Measurements from ENCODE around the gene JMJD8. TPM values are rescaled to one million over a fixed set of nuclear protein-coding genes. Genes with fewer than 3 reads are reported as not detected.

JMJD8 gene
- total RNA-seq, 4 donors from 2014 or later = 41.8 to 90.5 (median 82.3) TPM

- TF ChIP-seq CTCF (IDR thresholded peaks at IDR 0.05) = no peak
- TF ChIP-seq POLR2A (IDR thresholded peaks at IDR 0.05) = no peak
- DNase-seq (ENCODE audit: low spot score in 2 of 2) = peak; percentile 62 to 95
- peak within 1 kb of the TSS; percentile 60 for H3K4me3 ChIP-seq (ENCODE audit: low read depth, poor library complexity, severe bottlenecking)
- intact Hi-C loops (cut with DNase I; ENCODE audit: low total_unique reads) = no loop called here
- WGBS, 2 donors = 1% methylated on average over 31 of the region's 81 CpGs; no CpG with 5 or more reads in 1 of the 2 donors
Observed at GRCh38 chr16:641326-642188, 42.6 kb downstream of the JMJD8 start, which contains the start of gene MCRIP2. Gene MCRIP2, plus strand, starts transcription at chr16:641828. Its CDS starts 164 bp downstream, at chr16:641992.

GRCh38 chr16:640614-641013 is 43.5 kb downstream of the JMJD8 start:
- 89 to 94% methylated on average over 3 of the region's 5 CpGs for WGBS, 2 donors
- TF ChIP-seq POLR2A (IDR thresholded peaks at IDR 0.05) (no peak), CTCF (IDR thresholded peaks at IDR 0.05) (no peak)
- intact Hi-C loops (cut with DNase I; ENCODE audit: low total_unique reads) = no loop called here
- no peak overlapping the region for H3K4me3 ChIP-seq (ENCODE audit: low read depth, poor library complexity, severe bottlenecking)
- no peak for DNase-seq (ENCODE audit: low spot score in 2 of 2)

GRCh38 chr16:638836-639235 is 45.3 kb downstream of the JMJD8 start:
- intact Hi-C loops (cut with DNase I; ENCODE audit: low total_unique reads) = no loop called here
- TF ChIP-seq CTCF (IDR thresholded peaks at IDR 0.05) = no peak
- no peak for TF ChIP-seq POLR2A (IDR thresholded peaks at IDR 0.05)
- H3K4me3 ChIP-seq (ENCODE audit: low read depth, poor library complexity, severe bottlenecking) = no peak overlapping the region
- DNase-seq (ENCODE audit: low spot score in 2 of 2) = no peak
- WGBS, 2 donors = 78 to 85% methylated on average over 9 of the region's 9 CpGs

- no peak for TF ChIP-seq CTCF (IDR thresholded peaks at IDR 0.05)
- TF ChIP-seq POLR2A (IDR thresholded peaks at IDR 0.05) = no peak
- intact Hi-C loops (cut with DNase I; ENCODE audit: low total_unique reads) = no loop called here
- H3K4me3 ChIP-seq (ENCODE audit: low read depth, poor library complexity, severe bottlenecking) = no peak overlapping the region
- DNase-seq (ENCODE audit: low spot score in 2 of 2) = no peak
- WGBS, 2 donors = 87% methylated on average over 13 to 15 of the region's 15 CpGs
Observed at GRCh38 chr16:638034-638543, 46.0 kb downstream of the JMJD8 start.

- intact Hi-C loops (cut with DNase I; ENCODE audit: low total_unique reads) = no loop called here
Observed at GRCh38 chr16:637081-638018, 46.8 kb downstream of the JMJD8 start.

More at GRCh38 chr16:637081-638018, 46.8 kb downstream of the JMJD8 start:
- TF ChIP-seq CTCF (IDR thresholded peaks at IDR 0.05) = no peak
- no peak for TF ChIP-seq POLR2A (IDR thresholded peaks at IDR 0.05)
- peak; percentile 79 to 97 for DNase-seq (ENCODE audit: low spot score in 2 of 2)
- H3K4me3 ChIP-seq (ENCODE audit: low read depth, poor library complexity, severe bottlenecking) = peak overlapping the region; percentile 80
- 22 to 38% methylated on average over 21 to 37 of the region's 53 CpGs for WGBS, 2 donors

Data from lower leg skin (tissue), 4 donors.